Measurements from ENCODE around the gene ATP6V0A4. TPM values are rescaled to one million over a fixed set of nuclear protein-coding genes. Genes with fewer than 3 reads are reported as not detected.
"Not testable (repeated sequence)": the region's sequence is repeated elsewhere in the genome, so short reads cannot be mapped to it uniquely, and the experiment has no call there.

ATP6V0A4 gene
- total RNA-seq, 1 donor from 2014 or later: not detected

DNA sequence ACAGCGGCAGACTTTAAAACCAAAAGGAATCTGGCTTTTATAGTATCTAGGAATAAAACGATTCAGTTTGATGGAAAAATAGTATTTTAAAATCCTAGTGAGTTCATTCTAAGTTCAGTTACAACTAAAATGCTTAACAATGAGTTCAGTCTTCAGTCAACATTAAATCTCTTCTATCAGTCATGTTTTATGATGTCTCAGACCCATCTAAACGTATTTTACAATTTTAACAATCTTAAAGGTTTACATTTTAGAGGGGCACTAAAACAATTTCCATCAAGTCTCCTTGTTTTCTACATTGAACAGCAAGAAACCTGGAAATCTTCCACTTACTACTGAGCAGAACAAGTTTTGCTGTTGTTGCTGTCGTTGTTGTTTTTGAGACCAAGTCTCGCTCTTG, 106.8 kb downstream of the ATP6V0A4 start:
- Histone ChIP-seq H3K9ac (ENCODE audit: low read depth in 1 of 3, low read length in 3 of 3) (no peak overlapping the region), H3K27ac (ENCODE audit: low read depth, low read length) (no peak overlapping the region), H3K4me3 (ENCODE audit: low read length in 3 of 3) (no peak overlapping the region), H3K27me3 (ENCODE audit: control insufficient read depth in 3 of 3, insufficient read depth in 3 of 3, low read length in 3 of 3) (no peaks in the 10 kb centered on the region), H3K9me3 (ENCODE audit: control insufficient read depth in 3 of 3, low read length in 3 of 3) (peaks cover 0 to 4% (median 0%) of the 10 kb centered on the region in 3 donors), H3K4me1 (ENCODE audit: control insufficient read depth in 3 of 3, insufficient read depth in 3 of 3, low read length in 3 of 3) (no peaks in the 10 kb centered on the region), H3K36me3 (ENCODE audit: control insufficient read depth in 3 of 3, insufficient read depth in 3 of 3, low read length in 3 of 3) (no peaks in the 10 kb centered on the region)

DNA sequence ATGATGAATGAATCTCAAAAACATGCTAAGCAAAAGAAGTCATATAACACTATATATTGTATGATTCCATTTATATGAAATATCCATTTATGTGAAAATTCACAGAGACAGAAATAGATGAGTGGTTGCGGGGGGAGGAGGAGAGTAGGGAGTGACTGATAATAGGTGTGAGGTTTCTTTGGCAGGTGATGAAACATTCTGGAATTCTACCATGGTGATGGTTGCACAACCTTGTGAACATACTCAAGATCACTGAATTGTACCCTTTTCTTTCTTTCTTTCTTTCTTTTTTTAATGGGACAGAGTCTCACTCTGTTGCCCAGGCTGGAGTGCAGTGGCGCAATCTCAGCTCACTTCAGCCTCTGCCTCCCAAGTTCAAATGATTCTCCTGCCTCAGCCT, 107.5 kb downstream of the ATP6V0A4 start:
- Histone ChIP-seq H3K36me3 (ENCODE audit: control insufficient read depth in 3 of 3, insufficient read depth in 3 of 3, low read length in 3 of 3) (no peaks in the 10 kb centered on the region), H3K9ac (ENCODE audit: low read depth in 1 of 3, low read length in 3 of 3) (no peak overlapping the region), H3K4me3 (ENCODE audit: low read length in 3 of 3) (no peak overlapping the region), H3K27me3 (ENCODE audit: control insufficient read depth in 3 of 3, insufficient read depth in 3 of 3, low read length in 3 of 3) (no peaks in the 10 kb centered on the region), H3K4me1 (ENCODE audit: control insufficient read depth in 3 of 3, insufficient read depth in 3 of 3, low read length in 3 of 3) (no peaks in the 10 kb centered on the region), H3K9me3 (ENCODE audit: control insufficient read depth in 3 of 3, low read length in 3 of 3) (peaks cover 0 to 4% (median 0%) of the 10 kb centered on the region in 3 donors), H3K27ac (ENCODE audit: low read depth, low read length) (no peak overlapping the region)

DNA sequence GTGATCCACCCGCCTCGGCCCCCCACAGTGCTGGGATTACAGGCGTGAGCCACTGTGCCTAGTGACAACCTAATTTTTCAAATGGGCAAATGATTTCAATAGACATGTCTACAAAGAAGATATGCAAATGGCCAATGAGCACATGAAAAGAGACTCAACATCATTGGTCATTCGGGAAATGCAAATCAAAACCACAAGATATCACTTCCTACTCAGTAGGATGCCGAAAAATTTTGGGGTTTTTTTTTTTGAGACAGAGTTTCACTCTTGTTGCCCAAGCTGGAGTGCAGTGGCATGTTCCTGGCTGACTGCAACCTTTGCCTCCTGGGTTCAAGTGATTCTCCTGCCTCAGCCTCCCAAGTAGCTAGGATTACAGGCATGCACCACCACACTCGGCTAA, 110.0 kb downstream of the ATP6V0A4 start:
- H3K9me3 ChIP-seq (ENCODE audit: control insufficient read depth in 3 of 3, low read length in 3 of 3); H3K27me3 ChIP-seq (ENCODE audit: control insufficient read depth in 3 of 3, insufficient read depth in 3 of 3, low read length in 3 of 3); H3K4me3 ChIP-seq (ENCODE audit: low read length in 3 of 3); H3K4me1 ChIP-seq (ENCODE audit: control insufficient read depth in 3 of 3, insufficient read depth in 3 of 3, low read length in 3 of 3); H3K9ac ChIP-seq (ENCODE audit: low read depth in 1 of 3, low read length in 3 of 3); H3K27ac ChIP-seq (ENCODE audit: low read depth, low read length); H3K36me3 ChIP-seq (ENCODE audit: control insufficient read depth in 3 of 3, insufficient read depth in 3 of 3, low read length in 3 of 3): not testable (repeated sequence)

DNA sequence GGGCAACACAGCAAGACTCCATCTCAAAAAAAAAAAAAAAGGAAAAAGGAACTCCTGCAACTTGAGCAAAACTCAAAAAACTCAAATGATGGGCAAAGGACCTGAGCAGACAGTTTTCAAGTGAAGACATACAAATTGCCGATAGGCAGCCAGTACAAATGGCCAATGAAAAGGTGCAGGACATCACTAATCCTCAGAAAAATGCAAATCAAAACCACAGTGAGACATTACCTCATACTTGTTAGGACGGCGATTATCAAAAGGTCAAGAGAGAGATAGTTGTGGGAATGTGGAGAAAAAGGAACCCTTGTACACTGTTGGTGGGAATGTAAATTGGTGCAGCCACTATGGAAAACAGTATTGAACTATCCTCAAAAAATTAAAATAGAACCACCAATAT, 113.7 kb downstream of the ATP6V0A4 start:
- Histone ChIP-seq H3K4me3 (ENCODE audit: low read length in 3 of 3) (no peak overlapping the region), H3K9ac (ENCODE audit: low read depth in 1 of 3, low read length in 3 of 3) (no peak overlapping the region), H3K4me1 (ENCODE audit: control insufficient read depth in 3 of 3, insufficient read depth in 3 of 3, low read length in 3 of 3) (no peaks in the 10 kb centered on the region), H3K27ac (ENCODE audit: low read depth, low read length) (no peak overlapping the region), H3K36me3 (ENCODE audit: control insufficient read depth in 3 of 3, insufficient read depth in 3 of 3, low read length in 3 of 3) (no peaks in the 10 kb centered on the region), H3K9me3 (ENCODE audit: control insufficient read depth in 3 of 3, low read length in 3 of 3) (peaks cover 0 to 4% (median 0%) of the 10 kb centered on the region in 3 donors), H3K27me3 (ENCODE audit: control insufficient read depth in 3 of 3, insufficient read depth in 3 of 3, low read length in 3 of 3) (no peaks in the 10 kb centered on the region)

DNA sequence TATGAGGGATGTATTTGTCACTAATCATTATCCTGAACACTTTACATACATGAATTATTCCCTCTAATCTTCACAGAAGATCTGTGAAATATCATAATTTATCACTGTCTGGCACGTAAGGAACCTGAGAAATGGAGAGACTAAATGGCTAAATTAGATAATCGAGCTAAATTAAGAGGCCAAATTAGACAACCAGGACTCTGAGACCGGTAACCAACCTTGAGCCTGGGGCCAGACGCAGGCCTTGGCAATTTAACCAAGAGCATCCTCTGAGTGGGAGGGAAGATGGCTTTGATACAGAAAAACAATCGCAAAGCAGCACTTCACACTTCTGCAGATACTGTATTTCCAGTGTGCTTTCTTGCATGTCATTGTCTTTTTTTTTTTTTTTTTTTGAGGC, 118.2 kb downstream of the ATP6V0A4 start:
- no peaks in the 10 kb centered on the region for H3K9me3 ChIP-seq (ENCODE audit: control insufficient read depth in 3 of 3, low read length in 3 of 3)
- H3K9ac ChIP-seq (ENCODE audit: low read depth in 1 of 3, low read length in 3 of 3): no peak overlapping the region
- no peaks in the 10 kb centered on the region for H3K27me3 ChIP-seq (ENCODE audit: control insufficient read depth in 3 of 3, insufficient read depth in 3 of 3, low read length in 3 of 3)
- H3K27ac ChIP-seq (ENCODE audit: low read depth, low read length): no peak overlapping the region
- H3K36me3 ChIP-seq (ENCODE audit: control insufficient read depth in 3 of 3, insufficient read depth in 3 of 3, low read length in 3 of 3): no peaks in the 10 kb centered on the region
- no peak overlapping the region for H3K4me3 ChIP-seq (ENCODE audit: low read length in 3 of 3)
- no peaks in the 10 kb centered on the region for H3K4me1 ChIP-seq (ENCODE audit: control insufficient read depth in 3 of 3, insufficient read depth in 3 of 3, low read length in 3 of 3)

DNA sequence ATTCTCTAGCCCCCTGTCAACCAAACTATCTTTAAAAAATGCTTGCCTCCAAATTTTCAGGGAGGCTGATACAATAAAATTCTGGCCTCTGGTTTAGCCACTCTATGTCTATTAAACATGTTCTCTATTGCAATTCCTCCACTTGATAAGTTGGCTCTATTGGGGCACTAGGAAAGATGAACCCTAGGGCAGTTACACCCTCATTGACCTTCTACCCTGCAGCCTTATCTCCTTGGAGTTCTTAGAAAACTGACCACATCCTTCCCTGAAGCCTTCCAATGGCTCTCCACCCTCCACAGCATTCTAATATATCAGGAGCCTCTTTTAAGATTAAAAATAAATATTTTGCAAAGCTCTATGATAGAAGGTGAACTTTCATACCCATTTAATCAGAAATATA, 127.4 kb downstream of the ATP6V0A4 start:
- Histone ChIP-seq H3K27me3 (ENCODE audit: control insufficient read depth in 3 of 3, insufficient read depth in 3 of 3, low read length in 3 of 3) (peaks cover 3 to 4% (median 4%) of the 10 kb centered on the region in 3 donors), H3K9ac (ENCODE audit: low read depth in 1 of 3, low read length in 3 of 3) (no peak overlapping the region), H3K4me3 (ENCODE audit: low read length in 3 of 3) (no peak overlapping the region), H3K4me1 (ENCODE audit: control insufficient read depth in 3 of 3, insufficient read depth in 3 of 3, low read length in 3 of 3) (no peaks in the 10 kb centered on the region), H3K27ac (ENCODE audit: low read depth, low read length) (no peak overlapping the region), H3K36me3 (ENCODE audit: control insufficient read depth in 3 of 3, insufficient read depth in 3 of 3, low read length in 3 of 3) (no peaks in the 10 kb centered on the region), H3K9me3 (ENCODE audit: control insufficient read depth in 3 of 3, low read length in 3 of 3) (no peaks in the 10 kb centered on the region)

DNA sequence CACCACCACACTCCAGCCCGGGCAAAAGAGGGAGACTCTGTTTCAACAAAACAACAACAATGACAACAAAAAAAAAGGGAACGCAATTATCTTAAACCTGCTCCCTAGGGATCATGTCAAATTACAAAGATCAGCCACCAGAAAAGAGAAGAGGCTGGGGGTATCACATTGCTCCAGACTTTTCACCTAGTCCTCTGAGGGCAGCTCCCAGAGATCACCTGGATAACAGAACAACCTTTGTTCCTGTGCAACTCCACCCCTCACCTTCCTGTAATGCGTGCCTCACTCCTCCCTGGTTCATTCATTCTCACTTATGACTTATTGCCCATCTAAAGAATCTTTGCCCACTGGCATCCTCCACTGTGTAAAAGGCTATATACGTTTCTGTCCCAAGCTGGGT, 128.6 kb downstream of the ATP6V0A4 start:
- Histone ChIP-seq H3K27ac (ENCODE audit: low read depth, low read length) (no peak overlapping the region), H3K9ac (ENCODE audit: low read depth in 1 of 3, low read length in 3 of 3) (no peak overlapping the region), H3K4me3 (ENCODE audit: low read length in 3 of 3) (no peak overlapping the region), H3K27me3 (ENCODE audit: control insufficient read depth in 3 of 3, insufficient read depth in 3 of 3, low read length in 3 of 3) (peaks cover 4 to 8% (median 6%) of the 10 kb centered on the region in 3 donors), H3K9me3 (ENCODE audit: control insufficient read depth in 3 of 3, low read length in 3 of 3) (no peaks in the 10 kb centered on the region), H3K4me1 (ENCODE audit: control insufficient read depth in 3 of 3, insufficient read depth in 3 of 3, low read length in 3 of 3) (peaks cover 0 to under 1% (median 0%) of the 10 kb centered on the region in 3 donors), H3K36me3 (ENCODE audit: control insufficient read depth in 3 of 3, insufficient read depth in 3 of 3, low read length in 3 of 3) (no peaks in the 10 kb centered on the region)

DNA sequence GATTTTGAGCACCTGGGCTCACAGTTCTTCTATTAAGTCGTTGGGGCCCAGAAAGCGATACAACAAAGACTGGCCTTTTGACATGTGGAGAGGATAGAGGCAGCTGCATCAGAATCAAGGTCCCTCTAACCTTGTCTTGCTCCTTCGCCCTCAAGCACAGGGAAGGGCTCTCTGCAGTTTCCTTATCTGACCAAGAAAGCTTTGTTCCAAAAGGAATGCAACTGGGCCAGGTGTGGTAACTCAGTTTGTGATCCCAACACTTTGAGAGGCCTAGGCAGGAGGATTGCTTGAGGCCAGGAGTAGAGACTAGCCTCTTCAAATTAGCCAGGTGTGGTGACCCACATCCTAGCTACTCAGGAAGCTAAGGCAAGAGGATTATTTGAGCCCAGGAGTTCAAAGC, 129.1 kb downstream of the ATP6V0A4 start:
- Histone ChIP-seq H3K9ac (ENCODE audit: low read depth in 1 of 3, low read length in 3 of 3) (no peak overlapping the region), H3K36me3 (ENCODE audit: control insufficient read depth in 3 of 3, insufficient read depth in 3 of 3, low read length in 3 of 3) (no peaks in the 10 kb centered on the region), H3K4me1 (ENCODE audit: control insufficient read depth in 3 of 3, insufficient read depth in 3 of 3, low read length in 3 of 3) (peaks cover 0 to 3% (median 0%) of the 10 kb centered on the region in 3 donors), H3K27me3 (ENCODE audit: control insufficient read depth in 3 of 3, insufficient read depth in 3 of 3, low read length in 3 of 3) (peaks cover 4 to 11% (median 9%) of the 10 kb centered on the region in 3 donors), H3K9me3 (ENCODE audit: control insufficient read depth in 3 of 3, low read length in 3 of 3) (no peaks in the 10 kb centered on the region), H3K27ac (ENCODE audit: low read depth, low read length) (no peak overlapping the region), H3K4me3 (ENCODE audit: low read length in 3 of 3) (no peak overlapping the region)

DNA sequence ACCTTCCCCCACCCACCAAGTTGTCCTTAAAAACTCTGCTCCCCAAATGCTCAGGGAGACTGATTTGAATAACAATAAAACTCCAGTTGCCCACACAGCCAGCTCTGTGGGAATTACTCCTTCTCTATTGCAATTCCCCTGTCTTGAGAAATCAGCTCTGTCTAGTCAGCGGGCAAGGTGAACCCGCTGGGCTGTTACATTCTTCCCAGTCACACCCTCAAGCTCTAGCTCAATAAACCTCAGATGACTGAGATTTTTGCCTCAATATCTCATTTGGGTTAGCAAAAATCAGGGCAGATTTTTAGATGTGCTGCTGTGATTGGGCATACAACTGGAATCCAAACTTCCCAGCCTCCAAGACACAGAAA, 129.8 kb downstream of the ATP6V0A4 start:
- H3K9me3 ChIP-seq (ENCODE audit: control insufficient read depth in 3 of 3, low read length in 3 of 3): no peaks in the 10 kb centered on the region
- no peaks in the 10 kb centered on the region for H3K36me3 ChIP-seq (ENCODE audit: control insufficient read depth in 3 of 3, insufficient read depth in 3 of 3, low read length in 3 of 3)
- peaks cover 4 to 11% (median 9%) of the 10 kb centered on the region in 3 donors for H3K27me3 ChIP-seq (ENCODE audit: control insufficient read depth in 3 of 3, insufficient read depth in 3 of 3, low read length in 3 of 3)
- no peak overlapping the region for H3K9ac ChIP-seq (ENCODE audit: low read depth in 1 of 3, low read length in 3 of 3)
- H3K4me3 ChIP-seq (ENCODE audit: low read length in 3 of 3): no peak overlapping the region
- H3K4me1 ChIP-seq (ENCODE audit: control insufficient read depth in 3 of 3, insufficient read depth in 3 of 3, low read length in 3 of 3): peaks cover 0 to 3% (median 0%) of the 10 kb centered on the region in 3 donors
- H3K27ac ChIP-seq (ENCODE audit: low read depth, low read length): no peak overlapping the region

DNA sequence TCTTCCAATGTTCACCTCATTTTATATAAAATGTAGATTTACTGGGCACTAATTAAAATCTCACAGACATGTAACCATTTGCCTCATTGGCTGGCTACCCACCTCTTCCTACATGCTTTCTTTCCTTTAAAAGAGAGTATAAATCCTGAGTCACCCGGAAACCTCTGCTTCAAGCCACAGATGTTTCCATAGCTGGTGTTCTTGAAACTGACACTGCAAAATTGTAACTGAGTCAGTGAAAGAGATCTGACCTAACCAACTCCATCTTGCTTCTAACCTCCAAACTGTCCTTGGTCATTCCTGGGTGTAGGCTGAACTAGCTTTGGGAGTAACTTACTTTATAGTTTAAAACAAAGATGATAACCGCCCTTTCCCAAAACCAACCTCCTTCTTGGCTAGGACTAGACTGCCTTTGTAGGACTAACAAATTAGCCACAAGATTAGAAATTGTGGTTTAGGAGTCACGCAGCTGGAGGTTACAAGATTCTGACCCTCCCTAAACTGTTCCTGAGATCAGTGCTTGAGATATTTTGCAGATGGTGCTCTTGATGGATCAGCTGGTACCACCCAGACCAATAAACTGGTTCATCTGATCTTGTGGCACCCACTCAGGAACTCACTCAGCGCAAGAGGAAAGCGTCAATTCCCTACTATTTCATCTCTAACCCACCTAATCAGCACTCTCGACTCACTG, 130.3 kb downstream of the ATP6V0A4 start:
- Histone ChIP-seq H3K9ac (ENCODE audit: low read depth in 1 of 3, low read length in 3 of 3) (no peak overlapping the region), H3K4me3 (ENCODE audit: low read length in 3 of 3) (no peak overlapping the region), H3K4me1 (ENCODE audit: control insufficient read depth in 3 of 3, insufficient read depth in 3 of 3, low read length in 3 of 3) (peaks cover 0 to 3% (median 0%) of the 10 kb centered on the region in 3 donors), H3K9me3 (ENCODE audit: control insufficient read depth in 3 of 3, low read length in 3 of 3) (no peaks in the 10 kb centered on the region), H3K27ac (ENCODE audit: low read depth, low read length) (no peak overlapping the region), H3K36me3 (ENCODE audit: control insufficient read depth in 3 of 3, insufficient read depth in 3 of 3, low read length in 3 of 3) (no peaks in the 10 kb centered on the region), H3K27me3 (ENCODE audit: control insufficient read depth in 3 of 3, insufficient read depth in 3 of 3, low read length in 3 of 3) (peaks cover 4 to 14% (median 13%) of the 10 kb centered on the region in 3 donors)
